AG04449 (cell line): ENCODE data around the gene GBP3.
A peak's percentile ranks its signal among the peaks of the same experiment; 100 is the strongest.
"Not testable (repeated sequence)": the region's sequence is repeated elsewhere in the genome, so short reads cannot be mapped to it uniquely, and the experiment has no call there.

ENCODE experiments used
- CTCF ChIA-PET: fragments of 350-600 bp; formaldehyde crosslinking; extraction: SDS; loops from one replicate; lab custom pipeline; 2021; ENCODE audit warnings: antibody characterized with exemption; lab: Yijun Ruan, JAX
- POLR2A ChIA-PET: fragments of 400-600, 350-600 bp; formaldehyde crosslinking; extraction: SDS; loops from one replicate; lab custom pipeline; 2020; ENCODE audit warnings: antibody characterized with exemption, inconsistent platforms; lab: Yijun Ruan, JAX
- DNase-seq: peaks from one replicate; pipeline ENCODE4 v3.0.0-alpha.2; 2010; ENCODE audit warnings: low read depth, low spot score
- H3K4me3 ChIP-seq: 2 replicates; pipeline ENCODE4 v1.5.1; 2011; ENCODE audit warnings: low read depth, mild to moderate bottlenecking, control low read depth, low read length
- TF ChIP-seq, protein P1 (sequence below): IDR thresholded peaks from one replicate; pipeline ENCODE4 v1.5.1; 2011; ENCODE audit warnings: mild to moderate bottlenecking, moderate library complexity, low read length, control low read depth, inconsistent platforms; ENCODE audit not compliant: insufficient read depth; ENCODE audit errors: missing control alignments

The GBP3 gene

DNA sequence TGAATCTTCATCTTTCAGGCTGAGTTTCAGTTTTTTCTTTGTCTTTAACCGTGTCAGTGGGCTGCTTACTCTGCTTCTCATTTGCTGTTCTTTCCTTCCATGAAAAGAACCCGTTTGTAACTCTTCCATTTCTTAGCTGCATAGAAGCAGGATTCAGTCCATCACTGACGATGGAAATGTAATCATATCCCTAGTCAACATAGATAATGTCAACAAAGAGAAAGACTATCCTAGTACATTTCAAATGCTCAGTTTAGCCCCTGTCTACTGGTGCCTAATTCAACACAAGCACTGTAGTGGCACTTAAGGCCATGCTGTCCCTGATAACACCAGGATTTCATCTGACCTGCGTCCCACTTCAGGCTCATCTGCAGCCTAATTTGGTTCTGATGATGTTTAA lies 42.0 kb upstream of the GBP3 start:
- ChIA-PET POLR2A (interaction anchor here (1.2 kb wide), 1 partner anchor 42 kb away, joined by 4 read pairs; the partner anchor contains the start of gene GBP3), CTCF (interaction anchor here (0.7 to 0.9 kb wide), 3 partner anchors 42 to 294 kb away, joined by 3 read pairs; partner anchors contain the start of gene GBP3)
- H3K4me3 ChIP-seq: peak overlapping the region; percentile 69
- TF ChIP-seq, protein P1, sequence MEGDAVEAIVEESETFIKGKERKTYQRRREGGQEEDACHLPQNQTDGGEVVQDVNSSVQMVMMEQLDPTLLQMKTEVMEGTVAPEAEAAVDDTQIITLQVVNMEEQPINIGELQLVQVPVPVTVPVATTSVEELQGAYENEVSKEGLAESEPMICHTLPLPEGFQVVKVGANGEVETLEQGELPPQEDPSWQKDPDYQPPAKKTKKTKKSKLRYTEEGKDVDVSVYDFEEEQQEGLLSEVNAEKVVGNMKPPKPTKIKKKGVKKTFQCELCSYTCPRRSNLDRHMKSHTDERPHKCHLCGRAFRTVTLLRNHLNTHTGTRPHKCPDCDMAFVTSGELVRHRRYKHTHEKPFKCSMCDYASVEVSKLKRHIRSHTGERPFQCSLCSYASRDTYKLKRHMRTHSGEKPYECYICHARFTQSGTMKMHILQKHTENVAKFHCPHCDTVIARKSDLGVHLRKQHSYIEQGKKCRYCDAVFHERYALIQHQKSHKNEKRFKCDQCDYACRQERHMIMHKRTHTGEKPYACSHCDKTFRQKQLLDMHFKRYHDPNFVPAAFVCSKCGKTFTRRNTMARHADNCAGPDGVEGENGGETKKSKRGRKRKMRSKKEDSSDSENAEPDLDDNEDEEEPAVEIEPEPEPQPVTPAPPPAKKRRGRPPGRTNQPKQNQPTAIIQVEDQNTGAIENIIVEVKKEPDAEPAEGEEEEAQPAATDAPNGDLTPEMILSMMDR: no peak
- DNase-seq: no peak

DNA sequence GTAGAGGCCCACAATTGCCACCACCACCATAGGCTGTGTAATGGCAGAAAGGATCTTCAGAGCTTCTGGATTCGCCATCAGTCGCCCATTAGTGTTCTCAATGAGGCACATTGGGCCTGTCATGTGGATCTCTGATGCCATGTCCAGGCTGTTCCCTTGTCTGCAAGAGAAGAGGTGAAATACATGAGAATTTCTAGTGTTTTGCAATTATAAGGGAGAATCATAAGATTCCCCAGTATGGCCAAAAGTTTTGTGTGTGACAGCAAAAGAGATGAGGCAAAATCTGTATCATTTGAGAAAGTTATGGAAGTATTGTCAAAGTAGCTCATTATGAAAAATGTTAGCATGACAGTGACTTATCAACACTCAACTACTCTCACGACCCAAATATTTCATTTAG lies 40.4 kb upstream of the GBP3 start:
- POLR2A ChIA-PET: no interaction called here
- TF ChIP-seq, protein P1: no peak
- peak overlapping the region; percentile 6; the same call in 1 of the 2 replicates for H3K4me3 ChIP-seq
- DNase-seq: no peak
- CTCF ChIA-PET: no interaction called here

DNA sequence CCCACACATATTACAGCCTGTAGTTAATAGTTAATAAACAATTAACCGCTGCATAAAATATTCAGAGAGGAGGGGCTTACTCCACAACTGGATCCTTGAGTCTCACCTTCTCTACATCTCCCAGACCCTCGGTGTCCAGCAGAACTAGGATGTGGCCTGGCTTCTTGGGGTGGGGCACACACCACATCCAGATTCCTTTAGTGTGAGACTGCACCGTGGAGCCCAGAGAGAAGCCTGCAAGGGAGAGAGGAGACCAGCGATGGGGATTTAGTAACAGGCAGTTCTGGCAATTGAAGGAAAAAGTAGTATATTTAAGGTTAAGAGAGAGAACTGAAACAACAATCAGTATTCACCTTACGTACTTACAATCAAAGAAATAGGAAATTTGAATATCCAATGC lies 37.4 kb upstream of the GBP3 start:
- ChIA-PET CTCF (no interaction called here), POLR2A (no interaction called here)
- no peak overlapping the region for H3K4me3 ChIP-seq
- TF ChIP-seq, protein P1: no peak
- DNase-seq: no peak

DNA sequence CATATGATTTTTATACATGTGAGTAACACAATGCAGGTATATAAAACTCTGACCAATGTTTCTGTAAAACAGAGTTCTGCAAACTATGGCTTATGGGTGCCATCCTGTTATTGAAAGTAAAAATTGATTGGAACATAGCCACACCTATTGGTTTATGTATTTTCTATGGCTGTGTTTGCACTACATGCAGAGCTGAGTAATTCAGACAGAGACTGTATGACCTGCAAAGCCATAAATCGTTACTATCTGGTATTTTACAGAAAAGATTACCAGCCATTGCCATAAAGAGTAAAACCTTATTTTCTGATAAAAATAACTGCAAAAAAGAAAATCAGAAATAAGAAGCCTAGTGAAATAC lies 29.3 kb upstream of the GBP3 start:
- no peak overlapping the region for H3K4me3 ChIP-seq
- POLR2A ChIA-PET: no interaction called here
- no peak for DNase-seq
- CTCF ChIA-PET: no interaction called here
- TF ChIP-seq, protein P1: no peak

DNA sequence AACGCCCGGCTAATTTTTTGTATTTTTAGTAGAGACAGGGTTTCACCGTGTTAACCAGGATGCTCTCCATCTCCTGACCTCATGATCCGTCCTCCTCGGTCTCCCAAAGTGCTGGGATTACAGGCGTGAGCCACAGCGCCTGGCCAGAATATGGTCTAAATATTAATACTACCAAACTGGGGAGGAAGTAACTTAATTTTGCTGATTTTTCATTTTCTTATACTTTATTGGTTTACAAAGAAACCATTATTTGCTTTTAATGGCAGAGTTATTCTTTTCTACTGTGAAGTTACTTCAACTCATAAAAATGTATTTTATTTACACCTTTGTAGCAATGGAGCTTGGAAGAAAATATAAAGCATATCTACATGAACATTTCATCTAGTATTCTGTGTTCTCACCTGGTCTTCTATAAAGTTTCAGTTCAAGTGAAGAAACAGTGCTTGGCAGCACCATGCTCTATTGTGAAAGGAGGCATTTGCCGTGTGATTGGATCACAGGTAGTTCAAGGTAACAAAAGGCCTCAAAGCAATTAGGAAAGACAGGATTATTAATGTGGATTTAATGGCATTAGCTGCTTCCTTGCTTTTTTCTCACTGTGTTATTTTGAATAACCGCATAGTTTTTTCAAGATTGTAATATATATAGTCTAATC lies 28.8 kb upstream of the GBP3 start:
- H3K4me3 ChIP-seq: no peak overlapping the region
- DNase-seq: no peak
- TF ChIP-seq, protein P1: no peak
- ChIA-PET POLR2A (no interaction called here), CTCF (no interaction called here)

DNA sequence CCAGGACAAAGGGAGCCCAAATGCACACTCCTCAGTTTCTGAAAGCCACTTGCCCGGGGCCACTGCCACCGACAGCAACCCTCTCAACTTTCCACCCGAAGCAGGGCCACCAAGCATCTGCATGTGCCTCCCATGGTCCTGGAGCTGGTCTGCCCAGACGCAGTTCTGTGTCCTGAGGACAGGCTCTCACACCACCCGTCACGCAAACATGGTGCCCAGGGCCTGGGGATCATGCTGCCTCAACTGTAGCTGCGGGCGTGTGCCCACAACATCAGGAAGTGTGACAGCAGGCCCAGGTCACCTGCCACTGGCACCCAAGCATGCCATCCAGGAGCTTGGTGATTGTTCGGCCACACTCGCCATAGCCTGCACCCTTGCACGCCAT lies 28.0 kb upstream of the GBP3 start:
- ChIA-PET CTCF (no interaction called here), POLR2A (no interaction called here)
- DNase-seq: no peak
- TF ChIP-seq, protein P1: no peak
- no peak overlapping the region for H3K4me3 ChIP-seq

DNA sequence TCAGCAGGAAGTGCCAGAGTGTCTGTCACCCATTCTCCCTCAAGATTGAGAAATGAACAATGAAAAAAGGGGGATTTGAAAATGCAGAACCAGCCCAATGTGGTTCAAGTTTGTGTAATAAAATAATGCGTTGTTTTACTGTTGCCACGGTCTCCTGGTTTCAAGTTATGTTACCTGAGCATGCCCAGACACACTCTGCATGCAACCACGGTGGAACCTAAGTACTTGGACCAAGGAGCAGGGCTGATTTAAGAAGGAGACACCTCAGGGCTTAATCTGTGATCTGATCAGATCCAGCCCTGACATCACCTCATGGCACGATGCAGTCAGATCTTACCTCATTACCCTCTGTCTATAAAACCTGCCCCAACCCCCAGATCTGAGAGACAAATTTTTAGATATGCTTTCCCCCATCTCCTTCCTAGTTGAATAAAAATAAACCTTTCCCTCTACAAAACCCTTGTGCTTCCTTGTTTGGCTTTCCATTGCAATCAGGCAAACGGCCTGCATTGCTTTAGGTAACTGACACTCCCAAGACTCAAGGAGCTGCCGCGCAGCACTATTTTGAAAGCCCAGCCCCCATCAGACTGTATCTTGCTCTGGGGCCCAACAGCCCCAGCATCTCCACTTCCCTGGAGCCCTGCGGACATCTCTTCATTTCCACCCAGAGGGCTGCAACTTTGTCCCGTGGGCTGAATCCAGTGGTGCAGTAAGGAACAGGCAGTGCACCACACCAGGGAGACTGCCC lies 27.4 kb upstream of the GBP3 start:
- DNase-seq, POLR2A ChIA-PET, CTCF ChIA-PET, H3K4me3 ChIP-seq: not testable (repeated sequence)

DNA sequence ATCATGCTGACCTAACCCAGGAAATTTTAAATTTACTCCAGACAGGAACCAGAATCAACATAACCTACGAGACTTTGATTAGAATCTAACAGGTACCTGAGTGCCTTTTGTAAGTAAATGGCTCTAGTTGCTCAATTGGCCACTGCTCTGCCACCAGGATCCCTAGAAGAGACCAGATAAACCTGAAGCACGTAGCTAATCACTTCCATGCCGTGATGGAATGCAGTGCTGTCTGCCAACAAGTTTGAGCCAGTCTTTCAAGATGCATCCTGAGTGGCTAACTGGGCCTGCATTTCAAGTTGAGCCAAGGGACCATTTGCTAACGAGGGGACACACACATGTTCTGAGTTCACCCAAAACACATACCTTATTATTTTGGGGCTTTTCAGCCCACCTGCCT lies 26.5 kb upstream of the GBP3 start:
- POLR2A ChIA-PET, DNase-seq, CTCF ChIA-PET, H3K4me3 ChIP-seq: not testable (repeated sequence)
